Stimulated activated CD4-positive, alpha-beta T cell treated with anti-CD3 and anti-CD28 coated beads, Interleukin-1b, Interleukin-23, amount 100 ng/mL, for 48 hours (primary cell): ENCODE results near the gene BRWD1.
A peak's percentile ranks its signal among the peaks of the same experiment; 100 is the strongest.

Experiments
- DNase-seq: peaks from one replicate; pipeline ENCODE4 v3.0.0-alpha.2; 2020

The BRWD1 gene

DNA sequence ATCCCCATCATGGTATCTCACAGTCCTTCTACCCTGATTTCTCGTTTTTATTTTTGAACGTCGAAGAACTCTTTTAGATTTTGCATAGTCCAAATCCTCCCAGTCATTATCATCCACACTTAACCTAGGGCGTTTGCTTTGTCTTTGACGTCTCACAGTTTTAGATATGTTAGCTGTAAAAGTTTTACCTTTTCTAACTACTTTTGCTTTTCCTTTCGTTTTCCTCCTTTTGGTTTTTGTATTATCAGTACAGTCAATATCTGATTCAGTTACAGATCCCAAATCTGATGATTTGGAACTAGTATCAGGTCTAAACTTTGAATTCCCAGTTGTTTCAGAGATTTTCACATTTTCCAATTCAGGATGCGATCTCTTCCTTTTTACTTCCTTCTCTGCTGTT, 117.1 kb downstream of the BRWD1 start:
- no peak for DNase-seq

DNA sequence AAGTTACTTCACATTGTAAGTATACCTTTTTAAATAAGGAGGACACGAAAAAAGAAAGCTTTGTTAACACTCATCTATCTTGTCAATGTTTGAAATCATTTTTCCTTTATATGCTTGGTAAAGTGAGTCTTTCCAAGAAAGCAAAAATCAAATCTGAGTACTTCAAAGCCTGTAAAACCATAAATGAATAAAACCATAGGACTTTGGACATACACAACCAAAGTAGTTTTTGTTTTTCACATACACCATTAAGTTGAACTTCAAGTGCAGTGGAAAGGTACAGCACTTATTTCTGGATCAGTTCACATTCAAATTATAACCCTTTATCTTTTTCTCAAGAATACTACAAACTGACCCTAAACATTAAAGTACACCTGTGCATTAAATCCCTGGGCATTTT, 120.1 kb downstream of the BRWD1 start:
- DNase-seq, result no peak

DNA sequence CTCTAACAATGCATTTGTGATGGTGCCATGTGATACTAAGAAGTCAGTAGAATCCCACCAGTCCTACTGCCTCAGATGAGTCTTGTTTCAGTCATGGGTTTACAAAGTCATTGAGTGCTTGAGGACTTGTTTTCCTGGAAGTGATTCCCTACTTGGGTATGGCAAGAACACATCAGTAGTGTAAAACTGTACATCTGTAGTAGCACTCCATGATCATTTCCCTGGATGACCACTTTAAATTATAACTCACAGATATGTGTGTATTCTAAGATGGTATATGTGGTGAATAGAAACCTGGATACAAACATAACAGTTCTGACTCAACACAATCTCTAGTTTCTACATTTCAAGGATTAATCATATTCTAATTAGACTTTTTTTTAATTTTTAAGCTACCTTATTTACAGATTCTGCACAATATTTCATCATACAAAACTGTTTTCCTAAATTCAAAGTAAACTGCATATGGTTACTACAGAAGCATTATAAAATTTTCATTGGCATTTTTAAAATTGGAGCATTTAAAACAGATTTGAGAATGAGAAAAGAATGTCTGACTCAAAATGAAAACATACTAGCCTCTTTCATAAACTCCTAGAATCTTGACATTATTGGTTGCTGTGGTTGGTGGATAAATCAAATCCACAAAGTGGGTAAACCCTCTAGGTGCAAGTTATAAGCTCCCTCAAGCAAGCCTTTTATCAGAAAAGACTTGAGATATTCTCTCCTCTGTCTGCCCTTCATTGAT, 123.4 kb downstream of the BRWD1 start:
- DNase-seq, result no peak

DNA sequence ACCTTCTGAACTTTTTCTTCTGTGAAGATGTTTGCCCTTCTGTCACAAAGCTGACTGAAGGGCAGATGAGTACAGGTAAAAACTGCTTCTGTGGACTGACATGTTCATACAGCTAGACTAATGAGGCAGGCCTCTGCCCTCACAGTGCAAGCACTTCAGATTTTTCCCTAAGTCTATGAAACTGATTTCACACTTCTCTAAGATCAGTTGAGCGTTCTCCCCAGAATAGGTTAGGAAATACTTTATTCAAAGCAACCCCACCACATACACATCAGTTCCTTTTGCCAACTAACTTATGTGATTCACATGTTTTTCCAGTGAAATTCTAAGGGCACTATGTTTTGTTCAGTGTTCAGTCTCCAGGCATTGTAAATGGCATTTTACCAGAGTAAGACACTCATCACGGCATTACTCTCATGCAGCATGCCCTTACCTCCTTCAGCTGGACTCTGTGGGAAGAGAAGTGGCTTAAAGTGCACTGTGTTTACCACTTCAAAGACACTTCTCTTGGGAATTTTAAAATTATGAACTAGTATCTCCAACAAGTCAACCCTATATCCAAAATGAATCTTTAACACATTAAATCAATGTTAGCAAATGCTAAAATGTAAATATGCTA, 124.8 kb downstream of the BRWD1 start:
- no peak for DNase-seq

DNA sequence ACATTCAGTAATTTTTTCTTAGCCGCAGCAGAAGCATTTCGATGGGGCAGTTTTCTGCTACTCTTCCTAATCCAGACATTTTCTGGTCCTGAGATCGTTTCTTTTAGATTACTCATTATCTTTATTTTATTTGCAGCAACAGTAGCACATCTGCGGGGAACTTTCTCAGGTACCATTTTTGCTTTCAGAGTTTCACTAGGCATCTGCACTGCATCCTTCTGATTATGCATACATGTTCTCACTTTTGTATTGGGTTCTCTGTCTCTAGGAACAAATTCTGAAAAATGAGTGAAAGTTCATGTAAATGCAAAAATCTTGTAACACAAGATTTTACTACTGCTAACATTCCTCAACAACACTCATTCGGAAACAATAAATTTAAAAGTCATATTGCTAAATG, 126.3 kb downstream of the BRWD1 start:
- DNase-seq, result no peak

DNA sequence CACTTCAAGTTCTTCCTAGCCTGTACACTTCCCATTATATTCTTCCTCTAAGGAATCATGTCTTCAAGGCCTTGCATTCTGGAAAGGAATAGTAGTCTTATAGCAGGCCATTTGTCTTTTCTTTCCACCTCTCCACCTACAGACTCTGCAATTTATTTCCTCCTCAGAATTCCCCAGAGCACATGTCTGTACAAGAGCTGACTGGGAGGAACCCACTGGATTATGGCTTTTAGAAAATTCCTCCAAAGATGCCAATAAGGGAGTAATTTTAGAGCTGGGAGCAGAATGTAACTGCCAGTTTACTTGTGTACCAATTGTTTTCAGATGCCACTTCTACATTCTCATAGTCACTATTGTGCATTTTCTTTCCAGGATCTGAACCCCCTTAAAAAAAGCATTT, 126.8 kb downstream of the BRWD1 start:
- no peak for DNase-seq

DNA sequence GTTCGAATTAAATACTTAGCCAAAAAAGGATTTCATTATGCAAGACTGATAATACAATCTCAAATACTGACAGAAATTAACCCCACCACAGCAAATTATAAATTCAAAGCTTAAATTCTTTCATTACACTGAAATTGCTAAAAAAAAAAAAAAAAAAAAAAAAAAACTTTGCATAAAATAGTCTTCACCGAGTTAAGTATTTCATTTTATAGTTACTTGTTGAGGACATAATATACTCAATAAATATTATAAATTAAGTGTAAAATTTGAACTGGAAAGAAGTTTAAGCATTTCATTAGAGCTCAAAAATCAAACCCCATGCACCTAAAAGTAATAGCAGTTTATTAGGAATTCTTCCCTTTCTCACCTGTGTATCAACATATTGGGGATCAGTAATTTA, 128.3 kb downstream of the BRWD1 start:
- no peak for DNase-seq

DNA sequence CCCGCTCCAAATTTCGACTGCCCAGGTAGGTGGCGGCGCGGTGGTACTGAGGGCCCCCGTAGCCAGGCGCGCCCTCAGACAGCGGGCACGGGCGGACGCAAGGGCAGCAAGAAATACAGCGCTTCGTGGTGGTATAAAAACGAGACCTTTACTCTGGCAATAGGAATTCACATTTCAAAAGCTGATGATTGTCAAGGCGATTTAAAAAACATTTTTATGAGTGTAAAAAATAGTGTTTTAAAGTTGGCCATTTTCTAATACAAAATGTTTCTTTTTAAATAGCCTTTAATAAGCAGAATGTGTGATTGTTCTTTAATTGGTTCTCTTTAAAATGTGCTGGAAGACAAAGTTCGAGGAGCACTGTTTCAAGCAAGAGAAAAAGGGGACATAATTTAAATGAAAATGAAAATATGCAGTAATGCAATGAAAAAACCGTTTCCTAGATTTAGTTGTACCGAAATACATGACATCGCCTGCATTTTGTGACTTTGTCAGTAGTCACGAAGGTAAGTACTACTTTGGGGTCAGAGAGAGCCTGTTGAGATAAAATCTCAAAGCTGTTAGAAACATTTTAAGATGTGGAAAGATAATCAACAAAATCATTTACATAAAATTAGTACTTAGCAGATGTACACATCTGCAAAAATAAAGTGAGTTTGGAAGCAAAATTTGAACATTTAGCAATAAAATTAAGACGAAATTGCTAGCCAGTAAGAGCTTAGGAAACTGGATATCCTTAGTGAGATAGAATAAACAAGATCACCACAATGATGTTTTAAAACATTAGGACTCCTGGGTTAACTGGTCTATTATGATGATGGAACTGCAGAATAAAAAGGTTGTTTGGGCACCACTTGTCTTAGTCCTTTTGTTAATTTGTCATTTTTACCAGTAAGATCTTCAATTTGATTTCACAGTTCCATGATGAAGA, 129.1 kb downstream of the BRWD1 start:
- DNase-seq, result no peak

DNA sequence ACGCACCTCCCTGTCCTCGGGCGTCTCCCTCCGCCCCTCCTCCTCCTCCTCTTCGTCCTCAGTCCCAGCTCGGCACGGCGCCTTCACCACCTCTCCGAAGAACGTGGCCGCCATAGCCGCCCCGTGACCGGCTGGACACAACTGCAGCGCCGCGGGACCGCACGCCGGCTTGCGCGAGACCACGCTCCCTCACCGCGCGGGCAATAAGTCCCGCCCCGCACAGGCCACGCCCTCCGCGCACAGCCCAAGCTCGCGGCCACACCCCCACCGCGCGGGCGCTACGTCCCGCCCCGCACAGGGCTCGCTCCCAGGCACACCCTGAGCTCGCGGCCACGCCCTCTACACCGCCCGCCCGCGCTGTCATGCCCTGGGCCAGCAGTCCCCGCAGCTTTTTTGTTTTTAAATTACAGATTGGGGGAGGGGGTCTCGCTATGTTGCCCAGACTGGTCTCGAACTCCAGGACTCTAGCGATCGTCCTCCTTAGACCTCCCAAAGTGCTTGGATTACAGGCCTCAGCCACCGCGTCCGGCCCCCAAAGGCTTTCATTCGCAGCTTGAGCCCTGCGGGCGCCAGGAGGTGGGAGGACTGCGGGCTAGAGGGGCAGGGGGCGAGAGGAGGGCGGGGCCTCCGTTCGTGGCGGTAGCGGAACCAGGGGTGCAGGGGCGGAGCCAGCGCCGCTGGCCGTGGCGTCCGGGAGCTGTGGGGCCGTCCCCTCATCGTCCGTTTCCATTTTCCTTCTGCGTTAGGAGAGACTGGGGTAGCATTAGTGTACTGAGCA, 130.0 kb downstream of the BRWD1 start, which contains the start of gene PSMG1:
Gene PSMG1, minus strand, starts transcription at position 180 of the 778 bp plus-strand sequence. Its CDS starts 66 bp downstream, at position 114.
- DNase-seq, result peak; percentile 94

DNA sequence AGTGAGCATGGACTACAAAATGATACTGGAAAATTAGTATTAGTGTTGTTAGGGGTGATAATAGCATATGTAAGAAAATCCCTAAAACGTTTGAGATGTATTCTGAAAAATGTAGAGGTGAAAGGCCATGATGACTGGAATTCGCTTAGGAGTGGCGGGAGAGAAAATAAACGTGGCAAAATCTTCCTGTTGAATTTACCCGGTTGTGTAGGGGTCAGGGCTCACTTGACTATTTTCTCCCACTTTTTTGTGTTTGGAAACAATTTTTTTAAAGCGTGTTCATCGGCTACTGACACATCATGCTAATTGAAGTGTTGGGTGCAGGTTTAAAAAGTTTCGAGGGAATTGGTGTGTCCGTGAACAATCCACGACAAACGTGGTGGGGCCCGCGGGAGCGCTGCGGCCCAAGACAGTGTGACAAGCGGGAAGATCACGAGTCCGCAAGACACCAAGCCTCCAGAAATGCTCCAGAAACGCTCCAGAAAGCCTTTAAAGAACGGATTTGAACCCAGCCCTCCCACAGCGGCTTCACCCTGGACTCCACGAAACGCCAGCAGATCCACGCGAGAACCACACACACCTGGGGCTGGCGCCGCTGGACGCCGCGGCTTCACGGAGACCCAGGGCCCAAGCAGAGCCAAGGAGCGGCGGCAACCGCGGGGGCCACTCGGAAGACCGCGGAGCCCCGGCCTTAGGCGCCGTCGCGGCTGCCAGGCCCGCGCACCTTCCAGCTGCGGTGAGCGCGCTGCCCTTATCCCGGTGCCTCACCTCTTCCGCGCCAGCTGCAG, 130.8 kb downstream of the BRWD1 start:
- DNase-seq, result peak; percentile 9

DNA sequence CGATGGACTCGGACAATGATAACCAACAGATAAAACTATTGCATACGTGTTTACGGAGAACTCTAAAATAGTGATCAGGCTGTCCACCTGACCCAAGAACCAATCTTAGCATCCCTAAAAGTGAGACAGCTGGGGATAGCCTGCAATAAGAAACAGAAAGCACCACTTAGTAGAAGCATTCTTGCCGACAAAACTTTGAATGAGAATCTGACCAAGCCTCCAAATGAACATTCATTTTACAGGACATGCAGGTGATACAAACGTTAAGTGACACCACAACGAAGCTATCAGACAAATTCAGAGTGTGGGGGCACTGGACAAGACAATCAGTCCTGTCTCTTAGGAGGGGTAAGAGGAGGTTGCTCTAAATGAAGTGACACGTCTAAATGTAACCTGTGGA, 131.4 kb downstream of the BRWD1 start:
- DNase-seq, result no peak

DNA sequence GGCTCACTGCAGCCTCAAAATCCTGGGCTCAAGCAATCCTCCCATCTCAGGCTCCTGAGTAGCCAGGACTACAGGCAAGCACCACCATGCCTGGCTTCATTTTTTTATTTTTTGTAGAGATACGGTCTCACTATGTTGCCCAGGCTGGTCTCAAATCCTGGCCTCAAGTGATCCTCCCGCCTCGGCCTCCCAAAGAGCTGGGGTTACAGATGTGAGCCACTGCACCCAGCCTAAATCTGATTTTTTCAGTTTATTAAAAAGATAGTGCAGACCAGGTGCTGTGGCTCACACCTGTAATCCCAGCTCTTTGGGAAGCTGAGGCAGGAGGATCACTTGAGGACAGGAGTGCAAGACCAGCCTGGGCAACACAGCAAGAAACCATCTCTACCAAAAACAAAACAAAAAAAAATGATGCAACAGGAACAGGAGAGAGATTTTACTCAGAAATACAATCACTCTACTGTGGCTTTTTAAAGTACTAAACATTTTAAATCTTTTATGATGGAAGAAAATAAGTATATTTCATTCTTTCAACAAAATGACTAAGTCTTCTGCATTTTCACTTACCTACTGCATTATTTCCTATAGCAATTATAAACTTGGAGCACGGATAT, 132.1 kb downstream of the BRWD1 start:
- DNase-seq, result no peak

DNA sequence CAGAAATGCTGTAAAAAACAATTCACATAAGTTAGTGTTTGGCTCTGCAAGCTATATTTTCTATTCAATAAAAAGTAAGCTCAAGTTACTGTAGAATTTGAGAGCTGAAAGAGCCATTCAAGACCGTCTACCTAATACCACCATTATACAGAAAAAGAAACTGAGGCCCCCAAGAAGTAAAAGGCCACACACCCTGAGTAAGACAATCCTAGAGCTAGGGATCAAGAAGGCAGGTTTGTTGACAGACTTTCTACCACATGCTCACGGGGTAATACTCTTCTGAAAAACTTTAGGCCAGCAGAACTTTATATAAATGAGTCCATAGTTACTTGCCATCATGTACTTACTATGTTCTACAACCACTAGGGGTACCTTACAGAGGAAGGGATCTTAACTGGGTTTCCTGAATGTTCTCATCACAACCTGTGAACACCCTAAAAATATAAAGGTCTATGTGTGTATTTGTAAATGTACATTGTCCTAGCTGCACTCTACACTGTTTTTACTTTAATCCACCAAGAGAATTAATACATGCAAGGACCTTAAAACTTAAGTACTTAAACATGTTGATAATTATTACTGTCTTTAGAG, 132.9 kb downstream of the BRWD1 start:
- DNase-seq, result no peak

DNA sequence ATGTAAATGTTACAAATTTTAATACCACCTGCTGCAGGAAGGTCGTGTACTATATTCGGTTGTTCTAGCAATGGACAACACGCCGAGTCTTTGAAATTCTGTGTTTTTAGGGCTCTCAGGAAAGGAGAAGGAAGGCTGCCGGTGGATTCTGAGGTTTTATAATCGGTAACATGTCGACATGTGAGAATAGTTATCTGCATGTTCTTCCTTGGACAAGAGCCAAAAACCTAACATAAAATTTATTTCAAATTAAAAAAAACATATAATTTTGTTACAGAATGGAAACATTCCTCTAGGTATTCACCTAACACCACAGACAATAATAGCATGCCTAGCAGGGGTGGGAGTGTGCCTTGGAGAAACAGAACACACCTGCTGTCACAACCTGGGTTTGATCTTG, 135.0 kb downstream of the BRWD1 start:
- DNase-seq, result no peak

DNA sequence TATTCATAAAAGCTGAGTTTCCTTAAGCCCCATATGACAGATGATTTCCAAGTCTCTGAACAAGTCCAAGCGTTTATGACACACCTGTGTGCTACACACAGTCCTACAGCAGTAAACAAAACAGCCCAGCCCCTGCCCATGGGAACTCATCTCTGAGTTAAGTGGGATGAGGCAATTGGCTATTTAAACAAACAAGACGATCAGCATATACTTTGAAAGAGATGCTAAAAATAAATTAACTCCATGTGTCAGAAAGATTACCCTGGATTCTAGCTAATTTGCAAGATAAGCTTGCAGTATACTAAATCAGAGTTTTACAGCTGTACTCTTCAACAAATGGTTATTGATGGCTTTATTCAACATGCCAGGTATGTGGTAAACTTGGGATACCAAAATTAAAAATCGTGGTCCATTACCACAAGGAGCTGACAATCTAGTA, 137.1 kb downstream of the BRWD1 start:
- DNase-seq, result no peak

DNA sequence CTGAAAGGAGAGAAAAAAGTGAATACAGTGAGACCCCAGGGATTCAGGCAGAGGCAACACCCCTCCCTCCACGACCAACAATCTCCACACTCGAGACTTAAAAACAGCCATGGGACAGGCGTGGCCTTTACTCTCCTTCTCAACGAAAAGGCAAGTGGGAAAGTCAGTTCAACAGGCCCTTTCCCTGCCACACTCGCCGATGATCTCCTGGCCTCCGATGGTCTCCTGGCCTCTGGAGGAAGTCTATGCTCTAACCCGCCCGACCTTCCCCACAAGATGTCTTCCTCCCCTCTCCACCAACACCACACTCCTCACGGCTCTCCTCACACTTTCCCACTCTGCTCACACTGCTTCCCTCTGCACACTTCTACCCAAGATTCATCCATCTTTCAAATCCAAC, 137.8 kb downstream of the BRWD1 start:
- DNase-seq, result no peak

DNA sequence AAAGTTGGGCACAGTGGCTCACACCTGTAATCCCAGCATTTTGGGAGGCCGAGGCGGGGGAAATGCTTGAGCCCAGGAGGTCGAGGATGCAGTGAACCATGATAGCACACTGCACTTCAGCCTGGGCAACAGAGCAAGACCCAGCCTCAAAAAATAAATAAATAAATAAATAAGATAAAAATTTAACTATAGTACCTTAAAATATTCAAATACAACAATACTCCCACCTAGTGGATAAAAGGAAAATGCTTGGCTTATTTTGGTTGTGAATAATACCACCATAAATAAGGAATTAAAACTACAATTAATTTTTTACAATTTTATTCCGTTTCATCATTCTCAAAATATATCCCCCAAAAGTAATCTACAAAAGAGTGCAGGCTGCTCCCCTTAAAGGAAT, 138.3 kb downstream of the BRWD1 start:
- DNase-seq, result no peak

DNA sequence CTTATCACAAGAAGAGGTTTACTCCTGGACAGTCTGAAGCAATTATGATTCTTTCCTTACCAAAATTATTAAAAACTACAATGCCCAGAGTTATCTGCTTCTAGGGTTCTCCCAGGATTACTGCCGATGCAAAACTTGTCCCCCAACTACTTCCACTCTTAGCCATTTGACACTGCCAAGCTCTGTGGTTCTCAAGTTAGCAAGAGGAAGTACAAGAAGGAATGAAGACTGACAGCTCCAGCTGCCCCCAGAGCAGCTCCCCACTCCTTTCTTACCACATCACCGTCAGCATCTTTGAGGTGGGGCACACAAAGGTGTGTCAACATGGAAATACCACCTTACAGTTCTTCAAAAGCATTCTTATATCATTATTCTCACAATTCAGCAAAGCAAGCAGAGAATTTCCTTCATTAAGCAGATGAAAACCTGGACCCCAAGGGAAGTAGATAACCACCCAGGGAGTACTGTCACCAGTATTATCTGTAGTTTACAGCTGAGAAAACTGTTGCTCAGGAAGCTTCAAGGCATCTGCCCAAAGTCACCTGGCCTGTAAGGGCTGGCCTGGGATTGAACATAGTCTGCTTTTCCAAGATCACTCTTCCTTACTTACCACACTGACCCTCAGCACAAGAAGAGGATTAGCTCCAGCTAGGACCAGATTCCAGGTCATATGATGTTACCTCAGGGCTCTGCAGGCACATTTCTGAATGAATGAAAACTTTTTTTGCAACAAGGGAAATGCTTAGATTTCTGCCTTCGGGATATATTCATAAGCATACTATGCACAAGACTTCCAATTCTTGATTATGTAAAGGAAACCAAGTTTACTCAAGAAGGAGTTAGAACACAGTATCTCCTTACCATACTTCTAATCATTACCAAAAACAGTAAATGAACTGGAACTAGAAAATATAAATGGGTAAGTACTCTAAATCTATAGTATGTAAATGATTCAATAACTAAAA, 139.4 kb downstream of the BRWD1 start:
- no peak for DNase-seq

DNA sequence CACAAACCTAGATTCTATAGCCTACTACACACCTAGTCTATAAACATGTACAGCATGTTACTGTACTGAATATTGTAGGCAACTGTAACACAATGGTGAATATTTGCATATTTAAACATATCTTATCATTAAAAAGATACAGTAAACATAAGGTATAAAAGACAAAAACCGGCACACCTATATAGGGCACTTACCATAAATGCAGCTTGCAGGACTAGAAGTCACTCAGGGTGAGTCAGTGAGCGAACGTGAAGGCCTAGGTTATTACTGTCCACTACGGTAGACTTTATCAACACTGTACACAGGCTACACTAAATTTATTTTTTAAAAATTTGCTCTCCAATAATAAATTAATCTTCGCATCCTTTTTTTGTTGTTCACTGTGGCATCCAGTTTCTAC, 143.5 kb downstream of the BRWD1 start:
- no peak for DNase-seq

DNA sequence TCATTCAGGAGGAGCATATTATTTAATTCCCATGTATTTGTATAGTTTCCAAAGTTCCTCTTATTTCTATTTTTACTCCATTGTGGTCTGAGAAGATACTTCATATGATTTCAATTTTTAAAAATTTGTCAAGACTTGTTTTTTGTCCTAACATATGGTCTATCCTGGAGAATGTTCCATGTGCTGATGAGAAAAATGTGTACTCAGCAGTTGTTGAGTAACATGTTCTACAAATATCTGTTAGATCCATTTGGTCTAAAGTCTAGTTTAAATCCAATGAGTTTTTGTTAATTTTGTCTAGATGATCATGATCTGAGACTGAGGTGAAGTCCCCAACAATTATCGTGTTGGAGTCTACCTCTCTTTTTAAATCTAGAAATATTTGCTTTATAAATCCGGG, 144.6 kb downstream of the BRWD1 start:
- DNase-seq, result no peak
